HG03045 (cell line): Measurements from ENCODE around the gene CYP4F22.
"Not testable (repeated sequence)": the region's sequence is repeated elsewhere in the genome, so short reads cannot be mapped to it uniquely, and the experiment has no call there.

Source experiments
- ATAC-seq: cut with Tn5 transposase; IDR thresholded peaks from one replicate; pipeline ENCODE4 v1.9.1; 2021; ENCODE audit warnings: mild to moderate bottlenecking, moderate library complexity; ENCODE audit not compliant: unreplicated experiment

Gene CYP4F22

GRCh38 chr19:15533522-15533830, 25.2 kb downstream of the CYP4F22 start:
- ATAC-seq = not testable (repeated sequence)

GRCh38 chr19:15534957-15535864, 26.9 kb downstream of the CYP4F22 start:
- no peak for ATAC-seq

- ATAC-seq = no peak
Measured at GRCh38 chr19:15536350-15536749, 28.0 kb downstream of the CYP4F22 start.

- ATAC-seq = no peak
Measured at GRCh38 chr19:15538774-15539173, 30.4 kb downstream of the CYP4F22 start.

- ATAC-seq = no peak
Measured at GRCh38 chr19:15539638-15540037, 31.3 kb downstream of the CYP4F22 start.

GRCh38 chr19:15540435-15540834, 32.1 kb downstream of the CYP4F22 start:
- ATAC-seq = no peak

GRCh38 chr19:15544283-15544682, 36.0 kb downstream of the CYP4F22 start:
- ATAC-seq = no peak

GRCh38 chr19:15544970-15545369, 36.6 kb downstream of the CYP4F22 start:
- no peak for ATAC-seq

- ATAC-seq = no peak
Measured at GRCh38 chr19:15548648-15549047, 40.3 kb downstream of the CYP4F22 start.

- ATAC-seq = no peak
Measured at GRCh38 chr19:15549581-15549980, 41.3 kb downstream of the CYP4F22 start.

- no peak for ATAC-seq
Measured at GRCh38 chr19:15550273-15550672, 41.9 kb downstream of the CYP4F22 start.

GRCh38 chr19:15550929-15551292, 42.6 kb downstream of the CYP4F22 start:
- ATAC-seq = no peak

- ATAC-seq = no peak
Measured at GRCh38 chr19:15551293-15552004, 43.1 kb downstream of the CYP4F22 start.

GRCh38 chr19:15555021-15555420, 46.7 kb downstream of the CYP4F22 start:
- ATAC-seq = no peak

- ATAC-seq = peak; percentile 75
Measured at GRCh38 chr19:15555759-15556633, 47.7 kb downstream of the CYP4F22 start.

GRCh38 chr19:15556634-15557181, 48.4 kb downstream of the CYP4F22 start:
- ATAC-seq = no peak

GRCh38 chr19:15557223-15557622, 48.9 kb downstream of the CYP4F22 start:
- ATAC-seq = no peak

GRCh38 chr19:15562145-15562544, 53.8 kb downstream of the CYP4F22 start:
- ATAC-seq = no peak

- ATAC-seq = no peak
Measured at GRCh38 chr19:15562861-15563260, 54.5 kb downstream of the CYP4F22 start.

GRCh38 chr19:15563325-15563794, 55.0 kb downstream of the CYP4F22 start:
- ATAC-seq = no peak

- no peak for ATAC-seq
Measured at GRCh38 chr19:15563931-15564330, 55.6 kb downstream of the CYP4F22 start.
